CD4-positive, alpha-beta T cell (primary cell): ENCODE data around the gene IL20RA. TPM values are rescaled to one million over a fixed set of nuclear protein-coding genes. Genes with fewer than 3 reads are reported as not detected.

ENCODE experiments used
- ATAC-seq: fragments of 200-7000 bp; cut with Tn5 transposase; one replicate; pipeline ENCODE4 v1.10.0; 2022; ENCODE audit warnings: mild to moderate bottlenecking; ENCODE audit not compliant: poor library complexity
- CTCF ChIA-PET: fragments of 350-600 bp; sonication (Branson Sonifier 250); formaldehyde crosslinking; loops from one replicate; lab custom pipeline; 2021; ENCODE audit warnings: antibody characterized with exemption, inconsistent platforms; lab: Charles Lee
- POLR2A ChIA-PET: fragments of 350-600 bp; sonication (Branson Sonifier 250); formaldehyde crosslinking; loops from one replicate; lab custom pipeline; 2021; ENCODE audit warnings: antibody characterized with exemption, inconsistent platforms; lab: Charles Lee
- DNase-seq, 14 experiments: peaks; one replicate each; pipeline ENCODE4 v3.0.0-alpha.2; 2013 to 2020; ENCODE audit warnings: mixed read lengths in 2 of 14
- H3K27ac ChIP-seq, 2 donors: one replicate each; pipeline versions ENCODE4 v1.5.1 to v1.7.0; 2013; ENCODE audit warnings: low read length in 2 of 2, low read depth in 1 of 2, mild to moderate bottlenecking in 1 of 2
- H3K27me3 ChIP-seq, 2 experiments: 1 replicate in 1 of 2; 2 replicates in 1 of 2; pipeline versions ENCODE4 v1.6.1 to v1.7.0; 2013; ENCODE audit warnings: low read length in 2 of 2, control low read depth in 1 of 2, mild to moderate bottlenecking in 1 of 2, moderate library complexity in 1 of 2; ENCODE audit not compliant: insufficient read depth in 2 of 2, control insufficient read depth in 1 of 2
- H3K36me3 ChIP-seq: one replicate; pipeline ENCODE4 v1.6.1; 2013; ENCODE audit warnings: low read length, control low read depth; ENCODE audit not compliant: insufficient read depth
- H3K4me1 ChIP-seq: one replicate; pipeline ENCODE4 v1.6.1; 2013; ENCODE audit warnings: low read length, control low read depth; ENCODE audit not compliant: insufficient read depth
- H3K4me3 ChIP-seq: one replicate; pipeline ENCODE4 v1.5.1; 2013; ENCODE audit warnings: mild to moderate bottlenecking, low read length, moderate library complexity
- H3K9me3 ChIP-seq, 2 experiments: 1 replicate in 1 of 2; 2 replicates in 1 of 2; pipeline versions ENCODE4 v1.6.1 to v1.7.0; 2013; ENCODE audit warnings: low read length in 2 of 2, mild to moderate bottlenecking in 2 of 2, control low read depth in 1 of 2, moderate library complexity in 1 of 2; ENCODE audit not compliant: control insufficient read depth in 1 of 2, insufficient read depth in 1 of 2
- H3K27ac Mint-ChIP-seq: one replicate; pipeline ENCODE4 v1.8.0; 2020; ENCODE audit warnings: mixed read lengths
- H3K27me3 Mint-ChIP-seq: one replicate; pipeline ENCODE4 v1.8.0; 2021; ENCODE audit warnings: mixed read lengths
- H3K36me3 Mint-ChIP-seq: one replicate; pipeline ENCODE4 v1.8.0; 2021; ENCODE audit warnings: low read depth, mixed read lengths
- H3K4me1 Mint-ChIP-seq: one replicate; pipeline ENCODE4 v1.8.0; 2021; ENCODE audit warnings: low read depth, mixed read lengths
- H3K4me3 Mint-ChIP-seq: one replicate; pipeline ENCODE4 v1.8.0; 2020; ENCODE audit warnings: mild to moderate bottlenecking, mixed read lengths
- H3K9me3 Mint-ChIP-seq: one replicate; pipeline ENCODE4 v1.8.0; 2020; ENCODE audit warnings: mixed read lengths
- intact Hi-C, 2 experiments: fragments of 100-400 bp; cut with DNase I in 1 of 2; cut with micrococcal nuclease in 1 of 2; formaldehyde crosslinking; loops; one replicate each; pipeline versions ENCODE4 v1.15.1 to v1.9.0; 2023 to 2025; cut with DNase I, micrococcal nuclease
- total RNA-seq, 174 experiments: library from RNA in 2 of 174; stranded (reverse) in 2 of 174; gene quantifications; one replicate each; pipeline ENCODE4 v1.2.3 and lab custom pipeline; 2021 to 2026
- TF ChIP-seq, protein P1 (sequence below): fragments of 200-600 bp; IDR thresholded peaks from one replicate; pipeline ENCODE4 v1.8.0; 2022; ENCODE audit warnings: antibody characterized with exemption, mild to moderate bottlenecking

Gene IL20RA
- total RNA-seq, 2 experiments from 2014 or later = not detected

DNA sequence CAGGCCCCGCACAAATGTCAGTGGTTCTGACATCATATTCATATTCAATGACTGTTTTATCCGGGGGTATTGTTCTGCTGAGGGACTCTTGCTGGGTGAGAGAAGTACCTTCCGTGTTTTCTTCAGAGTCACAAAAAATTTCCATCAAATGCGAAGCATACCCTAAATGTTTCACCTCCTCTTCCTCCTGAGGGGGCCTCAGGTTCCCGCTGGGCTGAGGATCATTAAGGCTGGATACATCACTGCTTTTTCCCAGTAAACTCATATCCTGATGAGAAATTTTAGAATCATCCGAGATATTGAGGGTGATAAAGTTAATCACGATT, 42.8 kb downstream of the IL20RA start:
- Histone ChIP-seq H3K4me3 (no peak overlapping the region), H3K9me3 (no peaks in the 10 kb centered on the region), H3K4me1 (no peaks in the 10 kb centered on the region), H3K27me3 (peaks cover 0 to 15% of the 10 kb centered on the region in 2 experiments), H3K27ac (no peak overlapping the region), H3K36me3 (no peaks in the 10 kb centered on the region)
- TF ChIP-seq, protein P1, sequence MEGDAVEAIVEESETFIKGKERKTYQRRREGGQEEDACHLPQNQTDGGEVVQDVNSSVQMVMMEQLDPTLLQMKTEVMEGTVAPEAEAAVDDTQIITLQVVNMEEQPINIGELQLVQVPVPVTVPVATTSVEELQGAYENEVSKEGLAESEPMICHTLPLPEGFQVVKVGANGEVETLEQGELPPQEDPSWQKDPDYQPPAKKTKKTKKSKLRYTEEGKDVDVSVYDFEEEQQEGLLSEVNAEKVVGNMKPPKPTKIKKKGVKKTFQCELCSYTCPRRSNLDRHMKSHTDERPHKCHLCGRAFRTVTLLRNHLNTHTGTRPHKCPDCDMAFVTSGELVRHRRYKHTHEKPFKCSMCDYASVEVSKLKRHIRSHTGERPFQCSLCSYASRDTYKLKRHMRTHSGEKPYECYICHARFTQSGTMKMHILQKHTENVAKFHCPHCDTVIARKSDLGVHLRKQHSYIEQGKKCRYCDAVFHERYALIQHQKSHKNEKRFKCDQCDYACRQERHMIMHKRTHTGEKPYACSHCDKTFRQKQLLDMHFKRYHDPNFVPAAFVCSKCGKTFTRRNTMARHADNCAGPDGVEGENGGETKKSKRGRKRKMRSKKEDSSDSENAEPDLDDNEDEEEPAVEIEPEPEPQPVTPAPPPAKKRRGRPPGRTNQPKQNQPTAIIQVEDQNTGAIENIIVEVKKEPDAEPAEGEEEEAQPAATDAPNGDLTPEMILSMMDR = no peak
- Mint-ChIP-seq H3K36me3 (no peaks in the 10 kb centered on the region), H3K4me1 (no peaks in the 10 kb centered on the region), H3K27me3 (peaks cover 40% of the 10 kb centered on the region), H3K9me3 (no peaks in the 10 kb centered on the region), H3K4me3 (no peak overlapping the region), H3K27ac (no peak overlapping the region)
- intact Hi-C loops = no loop called here
- POLR2A ChIA-PET = no interaction called here
- CTCF ChIA-PET = no interaction called here
- no peak for ATAC-seq
- no peak for DNase-seq

DNA sequence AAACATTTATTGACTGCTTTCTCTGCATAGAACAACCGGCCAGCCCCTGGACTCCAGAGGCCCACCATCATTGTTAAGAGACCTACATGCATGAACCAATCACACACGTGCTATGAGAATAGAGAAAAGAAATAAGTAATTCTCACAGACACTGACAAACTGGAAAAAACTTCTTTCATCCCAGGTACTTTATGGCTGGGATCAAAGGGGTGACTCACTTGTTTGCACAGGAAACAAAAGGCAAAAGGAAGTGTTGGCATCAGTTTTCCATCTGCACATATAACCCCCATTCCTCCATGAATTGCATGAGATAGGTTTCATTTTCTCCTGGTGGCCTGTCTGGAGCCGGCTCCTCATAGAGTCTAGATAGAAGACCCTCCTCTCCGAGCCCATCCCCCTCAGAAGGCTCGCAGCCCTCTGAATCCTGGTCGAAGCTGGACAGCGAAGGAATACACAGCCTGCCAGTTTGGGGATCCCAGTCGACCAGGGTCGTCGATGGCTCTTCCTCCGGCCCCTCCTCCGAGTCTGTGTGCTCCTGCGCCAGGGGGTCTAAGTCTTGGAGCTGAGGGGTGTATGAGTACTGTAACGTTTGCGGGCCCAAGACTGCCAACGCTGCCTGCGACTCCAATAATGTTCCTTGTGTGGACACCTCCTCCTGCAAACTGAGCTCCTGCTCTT, 43.3 kb downstream of the IL20RA start:
- ChIA-PET POLR2A (no interaction called here), CTCF (no interaction called here)
- intact Hi-C loops = no loop called here
- H3K27ac Mint-ChIP-seq = no peak overlapping the region
- Histone ChIP-seq H3K27me3 (peaks cover 0 to 15% of the 10 kb centered on the region in 2 experiments), H3K9me3 (no peaks in the 10 kb centered on the region), H3K27ac (no peak overlapping the region), H3K4me1 (no peaks in the 10 kb centered on the region), H3K4me3 (no peak overlapping the region), H3K36me3 (no peaks in the 10 kb centered on the region)
- no peaks in the 10 kb centered on the region for H3K9me3 Mint-ChIP-seq
- TF ChIP-seq, protein P1 = no peak
- H3K4me1 Mint-ChIP-seq = no peaks in the 10 kb centered on the region
- no peak for ATAC-seq
- H3K4me3 Mint-ChIP-seq = no peak overlapping the region
- H3K36me3 Mint-ChIP-seq = no peaks in the 10 kb centered on the region
- DNase-seq = no peak
- peaks cover 45% of the 10 kb centered on the region for H3K27me3 Mint-ChIP-seq

DNA sequence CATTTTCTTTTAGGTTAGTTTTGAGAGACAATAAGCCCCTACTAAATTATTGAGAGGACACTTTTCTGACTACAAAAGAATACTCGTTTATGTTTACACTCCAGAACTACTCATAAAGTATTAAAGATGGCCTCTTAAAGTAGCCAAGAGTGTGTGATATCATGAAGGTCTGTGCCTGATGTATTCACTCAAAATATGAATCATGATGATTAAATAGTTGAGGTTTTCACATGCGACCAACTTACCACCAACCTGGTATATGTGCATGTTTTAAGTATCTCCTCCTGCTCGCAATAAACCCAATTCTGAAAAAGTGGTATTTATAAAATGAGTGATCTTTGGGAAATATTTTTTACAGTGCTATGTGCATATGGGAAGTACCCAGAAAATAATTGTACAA, 43.9 kb downstream of the IL20RA start:
- Mint-ChIP-seq H3K4me3 (no peak overlapping the region), H3K27me3 (peaks cover 49% of the 10 kb centered on the region), H3K27ac (no peak overlapping the region), H3K4me1 (no peaks in the 10 kb centered on the region), H3K36me3 (no peaks in the 10 kb centered on the region), H3K9me3 (no peaks in the 10 kb centered on the region)
- no peak for ATAC-seq
- Histone ChIP-seq H3K9me3 (no peaks in the 10 kb centered on the region), H3K4me3 (no peak overlapping the region), H3K36me3 (no peaks in the 10 kb centered on the region), H3K27me3 (peaks cover 0 to 15% of the 10 kb centered on the region in 2 experiments), H3K4me1 (no peaks in the 10 kb centered on the region), H3K27ac (no peak overlapping the region)
- no peak for DNase-seq
- CTCF ChIA-PET = interaction anchor here (0.5 kb wide), 1 partner anchor 1081 kb away, joined by 3 read pairs; no protein-coding TSS in a partner anchor
- intact Hi-C loops = no loop called here
- TF ChIP-seq, protein P1 = no peak
- POLR2A ChIA-PET = no interaction called here
